ENCODE measurements around the gene IGF1R. TPM values are rescaled to one million over a fixed set of nuclear protein-coding genes. Genes with fewer than 3 reads are reported as not detected.

IGF1R gene
- total RNA-seq, 1 experiment from 2014 or later = 87.9 TPM

- in situ Hi-C loops (cut with HindIII; ENCODE audit: low pct_unique_long_range_greater_than_20kb, low sequenced_read_pairs) = no loop called here
- no peak for DNase-seq (ENCODE audit: low read depth)
Measured at GRCh38 chr15:98943051-98943508, 294.7 kb downstream of the IGF1R start.

GRCh38 chr15:98943601-98944151 lies 295.3 kb downstream of the IGF1R start:
- in situ Hi-C loops (cut with HindIII; ENCODE audit: low pct_unique_long_range_greater_than_20kb, low sequenced_read_pairs) = no loop called here
- no peak for DNase-seq (ENCODE audit: low read depth)

- in situ Hi-C loops (cut with HindIII; ENCODE audit: low pct_unique_long_range_greater_than_20kb, low sequenced_read_pairs) = no loop called here
- no peak for DNase-seq (ENCODE audit: low read depth)
Measured at GRCh38 chr15:98946301-98947255, 298.2 kb downstream of the IGF1R start.

- DNase-seq (ENCODE audit: low read depth) = no peak
- in situ Hi-C loops (cut with HindIII; ENCODE audit: low pct_unique_long_range_greater_than_20kb, low sequenced_read_pairs) = no loop called here
Measured at GRCh38 chr15:98948456-98948855, 300.1 kb downstream of the IGF1R start.

GRCh38 chr15:98948941-98949340 lies 300.6 kb downstream of the IGF1R start:
- in situ Hi-C loops (cut with HindIII; ENCODE audit: low pct_unique_long_range_greater_than_20kb, low sequenced_read_pairs) = no loop called here

GRCh38 chr15:98949624-98950023 lies 301.3 kb downstream of the IGF1R start:
- DNase-seq (ENCODE audit: low read depth) = no peak
- in situ Hi-C loops (cut with HindIII; ENCODE audit: low pct_unique_long_range_greater_than_20kb, low sequenced_read_pairs) = loop anchor here (10.0 kb wide), 1 partner anchor 105 kb away; no protein-coding TSS in a partner anchor

More at GRCh38 chr15:98948941-98949340, 300.6 kb downstream of the IGF1R start:
- no peak for DNase-seq (ENCODE audit: low read depth)

GRCh38 chr15:98950248-98950647 lies 301.9 kb downstream of the IGF1R start:
- in situ Hi-C loops (cut with HindIII; ENCODE audit: low pct_unique_long_range_greater_than_20kb, low sequenced_read_pairs) = loop anchor here (10.0 kb wide), 1 partner anchor 105 kb away; no protein-coding TSS in a partner anchor
- DNase-seq (ENCODE audit: low read depth) = no peak

- in situ Hi-C loops (cut with HindIII; ENCODE audit: low pct_unique_long_range_greater_than_20kb, low sequenced_read_pairs) = loop anchor here (10.0 kb wide), 1 partner anchor 104 kb away; no protein-coding TSS in a partner anchor
- no peak for DNase-seq (ENCODE audit: low read depth)
Measured at GRCh38 chr15:98951004-98951403, 302.7 kb downstream of the IGF1R start.

- in situ Hi-C loops (cut with HindIII; ENCODE audit: low pct_unique_long_range_greater_than_20kb, low sequenced_read_pairs) = loop anchor here (10.0 kb wide), 1 partner anchor 103 kb away; no protein-coding TSS in a partner anchor
Measured at GRCh38 chr15:98951493-98952320, 303.4 kb downstream of the IGF1R start.

GRCh38 chr15:98952381-98952803 lies 304.1 kb downstream of the IGF1R start:
- DNase-seq (ENCODE audit: low read depth) = no peak
- in situ Hi-C loops (cut with HindIII; ENCODE audit: low pct_unique_long_range_greater_than_20kb, low sequenced_read_pairs) = loop anchor here (10.0 kb wide), 1 partner anchor 102 kb away; no protein-coding TSS in a partner anchor

More at GRCh38 chr15:98951493-98952320, 303.4 kb downstream of the IGF1R start:
- DNase-seq (ENCODE audit: low read depth) = no peak

- no peak for DNase-seq (ENCODE audit: low read depth)
- in situ Hi-C loops (cut with HindIII; ENCODE audit: low pct_unique_long_range_greater_than_20kb, low sequenced_read_pairs) = loop anchor here (10.0 kb wide), 1 partner anchor 102 kb away; no protein-coding TSS in a partner anchor
Measured at GRCh38 chr15:98953000-98953787, 304.9 kb downstream of the IGF1R start.

GRCh38 chr15:98953968-98954367 lies 305.6 kb downstream of the IGF1R start:
- in situ Hi-C loops (cut with HindIII; ENCODE audit: low pct_unique_long_range_greater_than_20kb, low sequenced_read_pairs) = loop anchor here (10.0 kb wide), 1 partner anchor 101 kb away; no protein-coding TSS in a partner anchor
- no peak for DNase-seq (ENCODE audit: low read depth)

GRCh38 chr15:98954411-98954810 lies 306.1 kb downstream of the IGF1R start:
- in situ Hi-C loops (cut with HindIII; ENCODE audit: low pct_unique_long_range_greater_than_20kb, low sequenced_read_pairs) = loop anchor here (10.0 kb wide), 1 partner anchor 100 kb away; no protein-coding TSS in a partner anchor
- peak; percentile 84 for DNase-seq (ENCODE audit: low read depth)

- in situ Hi-C loops (cut with HindIII; ENCODE audit: low pct_unique_long_range_greater_than_20kb, low sequenced_read_pairs) = loop anchor here (10.0 kb wide), 1 partner anchor 99 kb away; no protein-coding TSS in a partner anchor
- DNase-seq (ENCODE audit: low read depth) = no peak
Measured at GRCh38 chr15:98955331-98955730, 307.0 kb downstream of the IGF1R start.

GRCh38 chr15:98955961-98956723 lies 307.8 kb downstream of the IGF1R start:
- DNase-seq (ENCODE audit: low read depth) = no peak

GRCh38 chr15:98956796-98957553 lies 308.6 kb downstream of the IGF1R start:
- in situ Hi-C loops (cut with HindIII; ENCODE audit: low pct_unique_long_range_greater_than_20kb, low sequenced_read_pairs) = loop anchor here (10.0 kb wide), 1 partner anchor 98 kb away; no protein-coding TSS in a partner anchor

More at GRCh38 chr15:98955961-98956723, 307.8 kb downstream of the IGF1R start:
- in situ Hi-C loops (cut with HindIII; ENCODE audit: low pct_unique_long_range_greater_than_20kb, low sequenced_read_pairs) = loop anchor here (10.0 kb wide), 1 partner anchor 99 kb away; no protein-coding TSS in a partner anchor

More at GRCh38 chr15:98956796-98957553, 308.6 kb downstream of the IGF1R start:
- no peak for DNase-seq (ENCODE audit: low read depth)

Measured in Caki2 (cell line).